NCI-H345 treated with DMSO at 0.1 percent for 48 hours (cell line): Measurements from ENCODE around the gene SOX14.

Source experiments
- DNase-seq: peaks from one replicate; lab custom pipeline; 2025; ENCODE audit not compliant: unreplicated experiment; lab: John Stamatoyannopoulos, UW

SOX14 gene

DNA sequence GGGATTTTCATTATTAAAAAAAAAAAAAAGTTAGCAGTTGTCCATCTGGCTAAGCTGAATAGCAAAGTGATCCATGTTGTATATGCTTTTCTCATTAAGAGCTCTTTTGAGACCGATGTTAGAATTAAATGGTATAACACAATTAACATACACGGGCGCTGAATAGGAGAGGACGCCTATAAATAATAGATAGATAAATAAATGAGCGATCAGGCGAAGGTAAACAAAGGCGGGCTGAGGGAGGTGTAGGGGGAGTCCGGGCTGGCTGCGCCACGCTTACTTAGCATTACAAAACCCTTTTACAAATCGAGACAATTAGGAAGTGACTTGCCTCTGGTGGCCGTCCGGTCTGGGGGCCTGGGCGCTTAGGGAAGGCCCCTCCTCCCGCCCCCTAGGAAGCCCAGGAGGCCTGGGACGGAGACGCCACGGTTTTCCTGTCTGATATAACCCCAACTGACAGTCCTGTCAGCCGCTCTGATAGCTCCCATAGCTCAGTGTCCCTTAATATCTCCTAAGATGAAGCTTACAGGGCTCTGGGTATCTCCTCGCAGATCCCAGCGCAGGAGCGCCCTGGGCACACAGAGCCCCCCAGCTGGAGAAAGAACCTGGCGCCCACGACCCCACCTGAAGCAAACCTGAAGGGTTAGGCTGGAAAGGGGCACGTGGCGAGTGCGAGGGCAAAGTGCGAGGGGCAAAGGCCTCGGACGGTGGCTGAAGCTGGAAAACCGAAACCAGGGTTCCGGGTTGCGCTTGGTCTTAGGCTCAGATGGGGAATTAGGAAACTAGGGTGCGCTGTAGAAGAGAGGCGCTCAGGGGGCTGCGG is 3.6 kb downstream of the SOX14 start:
- no peak for DNase-seq

DNA sequence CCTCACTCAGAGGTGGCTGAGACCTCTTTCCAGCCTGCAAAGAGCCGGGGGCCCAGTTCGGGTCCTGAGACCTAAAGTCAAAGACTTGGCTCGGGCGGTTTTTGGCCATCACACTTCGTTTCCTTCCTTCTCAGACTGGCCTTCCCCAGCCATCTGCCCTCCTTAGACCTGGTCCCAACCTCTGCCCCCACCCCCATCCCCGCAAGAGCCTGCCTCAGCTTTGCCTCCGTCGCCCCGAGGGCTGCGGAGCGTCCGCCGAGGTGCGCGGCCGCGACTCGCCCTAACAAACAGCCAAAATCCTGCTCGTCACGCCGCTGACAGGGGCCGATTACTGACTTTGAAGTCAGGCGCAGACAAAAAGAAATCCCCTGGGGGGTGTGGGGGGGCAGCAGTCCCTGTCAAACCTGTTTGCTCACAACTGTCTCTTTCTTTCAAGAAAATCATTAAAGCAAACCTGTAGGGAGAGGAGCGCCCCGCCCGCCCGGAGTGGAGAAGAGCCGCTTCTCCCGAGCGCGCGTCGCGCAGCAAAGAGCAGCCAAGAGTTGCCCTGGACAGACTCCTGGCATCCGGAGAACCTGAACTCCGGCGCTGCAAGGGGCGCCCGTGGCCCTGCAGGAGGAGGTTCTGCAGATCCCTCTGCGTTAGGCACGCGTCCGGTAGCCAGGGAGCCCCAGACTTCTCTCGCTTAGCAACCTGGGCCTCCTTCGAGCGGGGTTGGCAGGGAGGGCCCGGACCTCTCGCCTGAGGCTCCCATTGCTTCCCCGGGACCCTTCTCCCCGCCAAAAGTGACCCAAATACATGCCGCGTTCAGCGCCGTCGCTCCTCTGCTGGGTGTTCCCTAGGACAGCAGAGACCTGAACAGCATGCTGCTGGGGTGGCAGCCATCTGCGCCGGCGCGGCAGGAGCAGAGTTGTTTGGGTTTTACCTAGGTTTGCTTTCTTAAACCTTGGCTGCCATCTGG is 4.5 kb downstream of the SOX14 start:
- DNase-seq: no peak

DNA sequence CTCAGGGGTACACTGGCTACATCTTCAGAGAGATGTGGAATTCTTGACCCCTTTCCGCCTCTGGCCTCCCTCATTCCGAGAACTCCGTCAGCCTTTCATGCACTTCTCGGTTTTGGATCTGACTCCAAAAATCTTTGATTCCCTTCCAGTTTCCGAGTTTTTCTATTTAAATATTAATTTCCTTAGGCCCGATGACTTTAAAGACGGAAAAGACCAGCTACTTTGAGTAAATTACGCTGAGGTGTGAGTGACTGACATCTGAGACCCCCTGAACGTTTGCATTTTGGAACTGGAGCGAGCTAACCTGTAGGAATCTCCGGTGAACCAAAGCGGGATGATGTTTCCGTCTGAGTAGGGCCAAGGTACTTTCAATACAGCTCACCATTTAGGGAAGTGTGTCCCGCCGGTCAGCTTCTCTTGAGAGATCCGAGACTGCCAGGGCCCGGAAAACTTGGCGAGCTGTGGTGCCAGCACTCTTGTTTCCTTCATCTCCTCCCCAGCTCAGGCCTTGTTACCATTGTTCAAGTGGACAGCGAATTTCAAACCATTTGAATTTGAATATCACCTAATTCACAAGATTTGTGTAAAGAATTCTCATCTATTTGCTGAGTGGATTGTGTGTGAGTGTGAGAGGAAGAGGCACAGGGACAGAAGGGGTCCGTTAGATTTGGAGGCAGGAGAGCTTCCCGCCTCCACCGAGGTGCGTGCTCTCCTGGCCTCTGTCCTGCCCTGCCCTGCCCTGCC is 5.4 kb downstream of the SOX14 start:
- DNase-seq: no peak

DNA sequence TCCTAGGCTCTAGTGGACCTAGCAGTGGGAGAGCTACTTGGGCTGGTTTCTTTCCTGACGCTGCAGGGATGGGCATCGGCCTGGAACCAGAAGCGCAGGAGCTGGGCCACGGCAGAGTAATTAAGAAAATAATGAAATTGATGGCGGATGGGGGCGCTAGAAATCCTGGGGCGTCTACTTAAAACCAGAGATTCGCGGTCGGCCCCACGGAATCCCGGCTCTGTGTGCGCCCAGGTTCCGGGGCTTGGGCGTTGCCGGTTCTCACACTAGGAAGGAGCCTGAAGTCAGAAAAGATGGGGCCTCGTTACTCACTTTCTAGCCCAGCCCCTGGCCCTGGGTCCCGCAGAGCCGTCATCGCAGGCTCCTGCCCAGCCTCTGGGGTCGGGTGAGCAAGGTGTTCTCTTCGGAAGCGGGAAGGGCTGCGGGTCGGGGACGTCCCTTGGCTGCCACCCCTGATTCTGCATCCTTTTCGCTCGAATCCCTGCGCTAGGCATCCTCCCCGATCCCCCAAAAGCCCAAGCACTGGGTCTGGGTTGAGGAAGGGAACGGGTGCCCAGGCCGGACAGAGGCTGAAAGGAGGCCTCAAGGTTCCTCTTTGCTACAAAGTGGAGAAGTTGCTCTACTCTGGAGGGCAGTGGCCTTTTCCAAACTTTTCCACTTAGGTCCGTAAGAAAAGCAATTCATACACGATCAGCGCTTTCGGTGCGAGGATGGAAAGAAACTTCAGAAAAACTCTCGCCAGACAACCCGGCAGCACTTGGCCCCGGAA is 6.1 kb downstream of the SOX14 start:
- no peak for DNase-seq

DNA sequence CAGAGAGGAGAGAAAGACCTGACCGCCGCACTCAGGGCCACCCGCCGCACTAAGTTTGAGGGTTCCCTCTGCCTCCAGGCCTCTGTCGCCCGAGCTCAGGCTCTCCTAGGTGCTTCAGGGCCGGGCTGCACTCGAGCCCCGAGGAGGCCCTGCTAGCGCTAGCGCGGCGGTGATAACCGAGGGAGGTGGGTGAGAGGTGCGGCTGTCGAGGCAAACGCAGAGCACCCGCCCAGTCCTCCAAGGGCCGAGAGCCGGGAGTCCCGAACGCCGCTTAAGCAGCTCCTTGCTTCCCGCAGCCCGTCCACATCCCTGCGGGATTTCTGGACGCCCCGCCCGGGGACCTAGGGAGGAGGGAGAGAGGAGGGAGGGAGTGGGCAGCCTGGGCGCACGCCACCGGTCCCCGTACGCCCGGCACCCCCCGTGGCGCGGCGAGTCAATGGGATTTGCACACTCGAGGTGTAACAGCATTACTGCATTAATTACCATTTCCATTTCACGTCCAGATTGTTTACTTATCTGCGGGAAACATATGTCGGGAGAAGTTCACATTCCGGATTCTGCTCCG is 6.8 kb downstream of the SOX14 start:
- no peak for DNase-seq

DNA sequence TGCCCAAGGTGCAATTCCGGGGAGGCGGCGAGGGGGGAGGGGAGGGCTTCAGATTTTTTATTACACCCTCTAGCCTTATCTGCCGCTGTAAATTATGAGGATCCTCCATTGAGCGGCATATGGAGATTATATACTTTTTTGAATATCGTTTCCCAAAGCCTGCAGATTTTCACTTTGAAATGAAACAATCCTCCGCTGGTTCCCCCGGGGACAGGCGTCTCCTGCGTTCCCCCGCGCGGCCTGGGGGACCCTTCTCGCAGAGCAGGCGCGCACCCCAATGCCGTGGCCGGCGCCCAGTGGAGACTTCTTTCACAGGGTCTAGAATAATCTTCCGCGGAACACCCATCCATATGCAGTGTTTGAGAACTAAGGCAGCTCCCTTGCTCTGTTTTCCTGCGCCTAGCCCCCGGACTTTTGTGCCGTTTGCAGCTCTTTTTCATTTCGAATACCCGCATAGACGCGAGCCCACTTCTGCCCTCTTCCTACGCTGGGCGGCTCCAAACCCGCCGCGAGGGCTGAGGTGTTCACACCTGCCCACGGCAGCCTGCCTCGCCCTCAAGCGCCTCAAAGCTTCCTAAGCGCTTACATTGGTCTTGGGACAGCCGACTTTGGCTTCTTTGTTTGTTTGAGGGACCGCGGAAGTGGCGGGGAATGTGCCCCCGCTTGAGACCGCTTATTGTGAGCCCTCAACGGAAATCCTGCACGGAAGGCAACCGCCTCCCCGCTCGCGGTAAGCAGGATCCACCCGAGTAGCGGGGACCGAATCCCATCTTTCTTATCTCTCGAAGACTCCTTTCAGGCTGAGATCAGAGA is 7.5 kb downstream of the SOX14 start:
- DNase-seq: no peak

DNA sequence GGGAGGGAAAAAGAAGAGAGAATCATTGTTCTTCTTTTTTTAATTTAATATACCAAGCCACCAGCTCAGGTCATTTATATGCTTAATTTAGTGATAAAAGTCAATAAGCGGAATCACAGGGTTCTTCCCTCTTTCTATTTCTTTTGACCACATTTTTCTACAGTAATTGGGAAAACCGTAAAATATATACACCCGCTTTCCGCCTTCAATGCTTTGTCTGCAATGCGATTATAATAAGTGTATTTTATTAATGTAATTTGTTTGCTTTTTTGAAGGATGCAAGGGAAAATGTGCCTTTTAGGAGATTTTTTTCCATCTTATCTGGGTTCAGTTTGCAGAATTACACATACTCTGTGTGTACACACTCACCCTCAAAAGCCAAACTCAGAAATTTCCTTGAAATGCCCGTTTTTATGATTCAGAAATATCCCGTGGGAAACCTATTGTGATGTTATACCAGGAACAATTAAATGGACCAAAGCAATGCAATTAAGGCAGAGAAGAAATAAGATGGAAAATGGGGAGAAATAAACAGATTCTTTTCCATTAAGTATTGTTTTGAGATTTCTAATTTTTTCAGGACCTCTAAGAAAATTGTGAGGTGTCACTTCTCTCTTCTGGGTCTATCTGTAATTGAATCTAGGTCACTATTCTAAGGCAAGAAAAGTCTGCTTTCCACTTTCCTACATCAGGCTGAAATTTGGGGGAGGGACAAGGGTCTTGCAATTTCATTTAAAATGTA is 8.3 kb downstream of the SOX14 start:
- DNase-seq: no peak

DNA sequence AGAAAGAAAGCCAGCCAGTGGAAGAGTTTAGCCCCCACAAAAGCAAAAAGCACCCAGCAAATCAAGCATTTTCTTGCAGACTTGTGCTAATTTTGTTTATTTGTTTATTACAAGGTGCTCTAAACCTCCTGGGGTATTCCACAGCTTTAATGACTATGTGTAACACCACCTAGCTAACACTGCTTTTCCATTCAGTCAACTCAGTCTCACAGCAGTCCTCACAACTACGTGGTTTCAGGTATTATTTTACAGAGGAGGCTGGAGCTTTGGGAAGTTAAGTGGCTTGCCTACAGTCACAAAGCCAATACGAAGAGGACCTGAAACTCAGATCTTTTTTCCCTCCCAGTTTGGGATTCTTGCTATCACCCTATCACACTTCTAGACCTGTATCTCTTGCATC is 14.8 kb downstream of the SOX14 start:
- DNase-seq: no peak

DNA sequence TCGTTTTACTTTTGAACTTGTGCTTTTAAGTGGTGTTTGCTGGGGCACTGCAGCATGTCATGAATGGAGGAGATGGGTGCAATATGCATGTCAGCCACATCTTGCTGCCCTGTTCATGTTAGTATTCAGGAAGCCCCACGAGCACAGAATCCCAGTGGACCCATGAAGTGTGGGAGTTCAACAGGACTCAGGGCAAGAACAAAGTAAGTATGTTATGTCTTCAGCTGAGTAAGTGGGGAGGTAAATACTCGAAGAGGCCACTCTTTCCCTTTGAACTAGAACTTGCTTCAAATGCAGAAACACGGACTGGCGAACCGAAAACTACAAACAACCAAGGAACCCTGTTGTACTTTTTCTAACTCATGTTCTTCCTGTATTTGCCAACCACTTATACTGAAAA is 23.4 kb downstream of the SOX14 start:
- no peak for DNase-seq

DNA sequence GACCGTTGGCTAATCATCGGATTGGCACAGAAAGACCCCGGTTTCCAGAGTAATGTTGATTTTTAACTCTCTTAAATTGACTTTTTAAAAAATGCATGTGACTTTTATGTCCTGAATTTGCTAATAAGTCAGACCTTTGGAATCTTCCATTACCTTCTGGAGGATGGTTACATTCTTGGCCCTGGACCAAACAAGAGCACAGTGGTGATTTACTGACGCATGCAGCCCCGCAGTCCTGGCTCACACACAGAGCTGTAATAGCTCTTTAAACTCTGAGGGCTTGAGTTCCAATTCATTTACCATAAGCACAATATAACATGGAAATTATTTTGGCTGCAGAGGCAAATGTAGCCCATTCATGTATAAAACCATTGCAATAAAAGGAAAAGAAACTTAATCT is 25.1 kb downstream of the SOX14 start:
- no peak for DNase-seq

DNA sequence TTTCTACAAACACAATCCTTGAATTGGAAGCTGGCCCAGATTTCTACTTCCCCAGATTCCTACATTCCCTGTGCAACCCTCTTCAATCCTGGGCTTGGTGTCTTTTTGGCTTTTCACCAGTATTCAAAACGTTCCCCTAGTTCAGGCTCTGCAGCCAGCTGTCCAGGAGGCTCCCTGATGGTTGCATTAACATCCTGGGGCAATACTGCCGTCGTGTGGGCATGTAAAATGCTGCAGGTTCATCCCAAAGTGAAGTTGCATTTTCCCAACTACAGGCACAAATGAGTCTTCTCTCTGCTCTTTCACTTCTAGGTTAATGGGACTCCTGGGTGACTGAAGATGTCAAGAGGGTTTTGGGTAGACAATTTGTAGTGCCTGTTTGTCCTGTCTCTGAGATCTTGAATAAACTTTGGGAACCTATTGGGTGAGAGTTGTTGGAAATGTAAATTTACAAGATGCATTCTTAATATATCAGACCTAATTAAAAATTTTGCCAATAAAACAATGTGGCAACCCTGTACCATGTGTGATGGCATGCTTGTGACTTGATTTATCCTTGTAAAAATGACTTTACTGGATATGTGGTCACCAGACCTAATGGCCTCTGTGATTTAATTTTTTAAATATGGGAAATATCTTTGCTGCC is 28.6 kb downstream of the SOX14 start:
- DNase-seq: no peak

DNA sequence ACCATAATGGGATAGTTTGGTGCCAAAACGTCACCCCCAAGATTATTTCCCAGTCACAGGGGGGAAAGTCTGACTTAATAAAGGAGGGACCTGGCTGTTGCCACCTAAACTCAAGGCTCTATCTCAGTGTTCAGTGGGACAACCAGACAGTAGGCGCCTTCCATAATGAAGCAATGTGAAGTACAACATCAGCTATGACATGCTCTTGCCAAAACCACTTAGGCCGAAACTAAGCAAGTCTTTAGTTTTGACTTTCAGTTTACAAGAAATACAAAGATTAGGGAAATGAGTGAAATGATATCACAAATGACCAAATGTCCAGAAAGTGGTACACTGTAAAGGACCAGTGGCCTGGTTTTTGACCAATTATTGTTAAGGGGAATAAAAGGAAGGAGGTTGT is 32.9 kb downstream of the SOX14 start:
- DNase-seq: no peak

DNA sequence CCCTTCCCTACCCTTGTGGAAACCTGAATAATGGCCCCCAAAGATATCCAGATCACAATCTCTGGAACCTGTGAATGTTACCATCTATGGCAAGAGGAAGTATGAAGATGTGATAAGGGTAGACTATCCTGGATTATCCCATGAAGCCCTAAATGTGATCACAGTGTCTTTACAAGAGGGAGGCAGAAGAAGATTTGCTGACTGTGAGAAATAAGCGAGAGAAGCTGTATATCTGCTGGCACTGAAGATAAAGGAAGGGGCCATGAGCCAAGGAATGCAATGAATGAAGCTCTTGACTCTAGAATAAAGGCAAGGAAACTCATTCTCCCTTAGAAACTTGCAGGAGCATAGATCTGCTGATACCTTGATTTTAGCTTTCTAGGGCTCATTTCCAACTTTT is 39.1 kb downstream of the SOX14 start:
- no peak for DNase-seq

DNA sequence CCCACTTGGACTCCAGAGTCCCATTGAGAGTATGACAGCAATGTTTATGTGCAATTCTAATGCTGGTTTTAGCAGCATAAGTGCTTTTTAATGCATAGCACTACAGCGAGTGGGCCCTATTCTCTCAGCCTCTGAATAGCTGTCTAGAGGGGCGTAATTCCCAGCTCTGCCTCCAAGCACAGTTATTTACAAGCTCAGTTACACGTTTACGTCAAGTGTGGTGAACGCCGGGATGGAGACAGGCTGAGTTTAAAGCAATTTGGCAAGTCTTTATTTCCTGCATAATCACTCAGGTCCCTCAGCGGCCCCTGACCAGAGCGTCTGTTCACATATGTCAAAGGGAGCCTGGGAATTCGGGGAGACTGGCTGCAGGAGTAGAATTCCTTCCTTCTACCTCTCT is 43.9 kb downstream of the SOX14 start:
- no peak for DNase-seq

DNA sequence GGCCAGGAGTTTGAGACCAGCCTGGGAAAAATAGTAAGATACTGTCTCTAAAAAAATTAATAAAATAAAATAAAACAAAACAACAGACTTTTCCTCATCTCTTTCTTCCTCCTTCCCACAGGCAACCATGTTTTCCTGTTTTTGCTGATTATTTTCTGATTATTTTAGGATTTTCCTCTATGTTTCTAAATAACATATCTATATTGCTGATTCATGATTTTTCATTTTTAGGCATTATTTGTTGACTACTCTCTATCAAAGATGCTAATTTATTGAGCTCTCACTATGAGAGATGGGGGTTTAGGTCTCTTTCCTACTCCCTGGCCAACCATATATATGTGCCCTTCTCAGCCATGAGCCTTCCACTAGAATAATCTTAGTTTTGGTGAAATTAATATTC is 45.4 kb downstream of the SOX14 start:
- DNase-seq: no peak

DNA sequence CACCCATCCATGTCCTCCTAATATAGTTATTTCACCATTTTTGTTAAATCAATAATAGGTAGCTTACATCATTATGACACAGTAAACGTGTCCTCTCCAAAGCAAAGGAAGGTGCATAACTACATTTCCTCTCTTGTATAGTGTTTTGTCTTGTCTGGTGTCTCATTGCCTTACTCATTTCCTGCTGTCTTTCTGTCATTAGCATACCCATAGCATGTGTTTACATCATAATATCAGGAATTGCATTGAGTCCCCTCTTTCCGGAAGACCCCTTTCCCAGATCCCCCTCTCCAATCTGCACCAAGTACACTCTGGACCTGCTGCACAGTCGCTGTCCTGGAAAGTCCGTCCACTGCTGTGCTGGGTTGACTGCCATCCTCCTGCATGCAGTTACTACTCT is 47.9 kb downstream of the SOX14 start:
- DNase-seq: no peak

DNA sequence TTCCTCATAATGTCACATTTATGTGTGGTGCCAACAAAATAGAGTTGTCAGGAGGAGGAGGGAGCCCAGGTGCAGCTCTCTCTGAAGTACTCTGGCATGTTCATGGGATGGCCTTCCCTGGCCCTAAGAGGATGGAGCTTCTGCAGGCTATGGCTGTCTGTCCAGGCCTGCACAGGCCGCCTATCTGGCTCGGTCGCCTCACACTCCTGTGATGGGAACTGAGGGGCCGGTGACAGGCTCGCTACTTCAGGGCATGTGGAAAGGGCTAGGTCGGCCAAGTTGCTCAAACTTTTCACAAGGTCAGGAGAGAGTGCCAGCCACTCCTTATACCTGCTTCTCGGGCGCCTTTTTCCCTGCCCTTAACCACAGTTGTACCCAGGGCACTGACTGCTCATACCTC is 51.1 kb downstream of the SOX14 start:
- DNase-seq: no peak
